CD14-positive monocyte (primary cell): ENCODE data around the gene PTPRC. TPM values are rescaled to one million over a fixed set of nuclear protein-coding genes. Genes with fewer than 3 reads are reported as not detected.

ENCODE experiments used
- DNase-seq, 3 donors: peaks; one replicate each; pipeline ENCODE4 v3.0.0-alpha.2; 2011 to 2022
- H2AFZ ChIP-seq: 2 replicates; pipeline ENCODE4 v1.6.0; 2012; ENCODE audit warnings: mild to moderate bottlenecking, low read depth, low read length, inconsistent platforms; ENCODE audit not compliant: insufficient read depth, poor library complexity, severe bottlenecking
- H3K27ac ChIP-seq, 2 donors: 1 replicate in 1 of 2; 2 replicates in 1 of 2; pipeline ENCODE4 v1.5.1; 2012 to 2013; ENCODE audit warnings: low read length in 2 of 2, control low read depth in 1 of 2, inconsistent platforms in 1 of 2, low read depth in 1 of 2, mild to moderate bottlenecking in 1 of 2
- H3K27me3 ChIP-seq, 2 donors: one replicate each; pipeline versions ENCODE4 v1.6.0 to v1.6.1; 2011 to 2013; ENCODE audit warnings: low read length in 2 of 2; ENCODE audit not compliant: control insufficient read depth in 2 of 2, insufficient read depth in 2 of 2
- H3K36me3 ChIP-seq, 2 donors: replicated peaks in 1 of 2; 1 replicate in 1 of 2; 2 replicates in 1 of 2; pipeline versions ENCODE4 v1.5.1 to v1.6.1; 2012 to 2013; ENCODE audit warnings: low read length in 2 of 2, control low read depth in 1 of 2, inconsistent platforms in 1 of 2, mild to moderate bottlenecking in 1 of 2; ENCODE audit not compliant: insufficient read depth in 2 of 2, control insufficient read depth in 1 of 2
- H3K4me1 ChIP-seq, 2 donors: 1 replicate in 1 of 2; 2 replicates in 1 of 2; pipeline versions ENCODE4 v1.5.1 to v1.6.1; 2012 to 2013; ENCODE audit warnings: low read length in 2 of 2, control low read depth in 1 of 2, inconsistent platforms in 1 of 2, mild to moderate bottlenecking in 1 of 2, moderate library complexity in 1 of 2; ENCODE audit not compliant: insufficient read depth in 2 of 2, control insufficient read depth in 1 of 2
- H3K4me2 ChIP-seq: replicated peaks from 2 replicates; pipeline ENCODE3; 2012; ENCODE audit warnings: low read length, moderate library complexity, mild to moderate bottlenecking; ENCODE audit not compliant: poor library complexity, severe bottlenecking; ENCODE audit errors: extremely low read depth
- H3K4me3 ChIP-seq, 3 experiments: fragments of 200-600 bp in 1 of 3; sonication (generic) in 1 of 3; replicated peaks in 1 of 3; 1 replicate in 2 of 3; 2 replicates in 1 of 3; pipeline ENCODE4 v1.5.1; 2011 to 2013; ENCODE audit warnings: low read length in 3 of 3, mild to moderate bottlenecking in 3 of 3, control low read depth in 2 of 3, low read depth in 2 of 3, inconsistent platforms in 1 of 3, moderate library complexity in 1 of 3
- H3K79me2 ChIP-seq: 2 replicates; pipeline ENCODE4 v1.6.0; 2012; ENCODE audit warnings: mild to moderate bottlenecking, control low read depth, inconsistent platforms, low read length, moderate library complexity; ENCODE audit not compliant: insufficient read depth
- H3K9ac ChIP-seq: 2 replicates; pipeline ENCODE4 v1.6.0; 2017; ENCODE audit warnings: low read length, mild to moderate bottlenecking; ENCODE audit not compliant: insufficient read depth, poor library complexity, severe bottlenecking
- H3K9me3 ChIP-seq, 2 donors: replicated peaks in 1 of 2; 1 replicate in 1 of 2; 2 replicates in 1 of 2; pipeline versions ENCODE4 v1.5.1 to v1.6.1; 2012 to 2013; ENCODE audit warnings: low read length in 2 of 2, control low read depth in 1 of 2; ENCODE audit not compliant: control insufficient read depth in 1 of 2, insufficient read depth in 1 of 2
- H4K20me1 ChIP-seq: 2 replicates; pipeline ENCODE4 v1.6.0; 2012; ENCODE audit warnings: mild to moderate bottlenecking, low read length, control low read depth, moderate library complexity; ENCODE audit not compliant: insufficient read depth
- H3K27ac Mint-ChIP-seq, 7 donors: one replicate each; pipeline ENCODE4 v1.8.0; 2020; ENCODE audit warnings: mild to moderate bottlenecking in 7 of 7, mixed read lengths in 7 of 7, moderate library complexity in 6 of 7, inconsistent platforms in 2 of 7
- H3K27me3 Mint-ChIP-seq, 3 donors: one replicate each; pipeline ENCODE4 v1.8.0; 2021 to 2022; ENCODE audit warnings: low read depth in 3 of 3, mild to moderate bottlenecking in 3 of 3, mixed read lengths in 3 of 3, moderate library complexity in 3 of 3, inconsistent platforms in 1 of 3
- H3K36me3 Mint-ChIP-seq, 2 donors: one replicate each; pipeline ENCODE4 v1.8.0; 2020; ENCODE audit warnings: mixed read lengths in 2 of 2, inconsistent platforms in 1 of 2, mild to moderate bottlenecking in 1 of 2
- H3K4me1 Mint-ChIP-seq: one replicate; pipeline ENCODE4 v1.8.0; 2020; ENCODE audit warnings: mild to moderate bottlenecking, mixed read lengths
- H3K4me3 Mint-ChIP-seq, 2 donors: one replicate each; pipeline ENCODE4 v1.8.0; 2020; ENCODE audit warnings: mild to moderate bottlenecking in 2 of 2, mixed read lengths in 2 of 2, moderate library complexity in 1 of 2
- H3K9me3 Mint-ChIP-seq, 7 donors: one replicate each; pipeline ENCODE4 v1.8.0; 2020 to 2022; ENCODE audit warnings: mixed read lengths in 7 of 7, mild to moderate bottlenecking in 6 of 7, moderate library complexity in 6 of 7, inconsistent platforms in 2 of 7
- WGBS: methylation state at CpG from one replicate; pipeline ENCODE4 v1.1.5; 2013; ENCODE audit warnings: missing lambda C conversion rate; ENCODE audit not compliant: insufficient coverage; 5-methylcytosine and 5-hydroxymethylcytosine counted together
- intact Hi-C, 2 donors: fragments of 100-400 bp; cut with micrococcal nuclease; formaldehyde crosslinking; loops; one replicate each; pipeline versions ENCODE4 v1.15.0 to v1.15.1; 2023
- polyA plus RNA-seq, 3 donors: library from polyadenylated mRNA; depleted of rRNA in 1 of 3; unstranded in 2 of 3; stranded (reverse) in 1 of 3; fragments of 300-500 nt in 2 of 3; fragments of >200 nt in 1 of 3; fragmentation: Illumina TruSeq in 2 of 3; gene quantifications; 1 replicate in 2 of 3; 2 replicates in 1 of 3; pipeline ENCODE4 v1.2.3, GENCODE V29; 2012 to 2021
- TF ChIP-seq, protein P1 (sequence below): fragments of 200-600 bp; IDR thresholded peaks from one replicate; pipeline ENCODE4 v1.8.0; 2022; ENCODE audit warnings: antibody characterized with exemption, mild to moderate bottlenecking

Gene PTPRC
- polyA plus RNA-seq, 3 donors: 410 to 992 (median 667) TPM

- Histone ChIP-seq H3K36me3 (peaks cover 42 to 47% of the 10 kb centered on the region in 2 donors), H3K4me2 (peak overlapping the region; percentile 83), H2AFZ (no peak overlapping the region), H3K9me3 (no peaks in the 10 kb centered on the region), H3K79me2 (peaks cover 97% of the 10 kb centered on the region), H3K27me3 (no peaks in the 10 kb centered on the region), H3K4me3 (peak overlapping the region; percentile 93 to 100 (median 96)), H4K20me1 (peaks cover 59% of the 10 kb centered on the region), H3K27ac (peak overlapping the region in 1 of 2 donors; percentile 90), H3K4me1 (peaks cover 41 to 69% of the 10 kb centered on the region in 2 donors), H3K9ac (peak overlapping the region; percentile 86)
- no peak for DNase-seq
- peaks cover 52 to 58% of the 10 kb centered on the region in 2 donors for H3K36me3 Mint-ChIP-seq
- 88% methylated on average over 4 of the region's 5 CpGs for WGBS
- peak overlapping the region; percentile 34 to 97 (median 93) for H3K27ac Mint-ChIP-seq
- peak overlapping the region; percentile 82 to 92 for H3K4me3 Mint-ChIP-seq
- H3K4me1 Mint-ChIP-seq: peaks cover 59% of the 10 kb centered on the region
- TF ChIP-seq, protein P1, sequence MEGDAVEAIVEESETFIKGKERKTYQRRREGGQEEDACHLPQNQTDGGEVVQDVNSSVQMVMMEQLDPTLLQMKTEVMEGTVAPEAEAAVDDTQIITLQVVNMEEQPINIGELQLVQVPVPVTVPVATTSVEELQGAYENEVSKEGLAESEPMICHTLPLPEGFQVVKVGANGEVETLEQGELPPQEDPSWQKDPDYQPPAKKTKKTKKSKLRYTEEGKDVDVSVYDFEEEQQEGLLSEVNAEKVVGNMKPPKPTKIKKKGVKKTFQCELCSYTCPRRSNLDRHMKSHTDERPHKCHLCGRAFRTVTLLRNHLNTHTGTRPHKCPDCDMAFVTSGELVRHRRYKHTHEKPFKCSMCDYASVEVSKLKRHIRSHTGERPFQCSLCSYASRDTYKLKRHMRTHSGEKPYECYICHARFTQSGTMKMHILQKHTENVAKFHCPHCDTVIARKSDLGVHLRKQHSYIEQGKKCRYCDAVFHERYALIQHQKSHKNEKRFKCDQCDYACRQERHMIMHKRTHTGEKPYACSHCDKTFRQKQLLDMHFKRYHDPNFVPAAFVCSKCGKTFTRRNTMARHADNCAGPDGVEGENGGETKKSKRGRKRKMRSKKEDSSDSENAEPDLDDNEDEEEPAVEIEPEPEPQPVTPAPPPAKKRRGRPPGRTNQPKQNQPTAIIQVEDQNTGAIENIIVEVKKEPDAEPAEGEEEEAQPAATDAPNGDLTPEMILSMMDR: no peak
- no peaks in the 10 kb centered on the region for H3K9me3 Mint-ChIP-seq
- intact Hi-C loops: loop anchor here (5.0 kb wide), 1 partner anchor 40 kb away; no protein-coding TSS in a partner anchor
- H3K27me3 Mint-ChIP-seq: no peaks in the 10 kb centered on the region
These were observed 3.3 kb downstream of the PTPRC start for GRCh38 chr1:198641966-198642668.

- peak overlapping the region in 1 of 2 donors; percentile 90 for H3K27ac ChIP-seq
- peaks cover 54 to 61% of the 10 kb centered on the region in 2 donors for H3K36me3 Mint-ChIP-seq
- H3K27me3 ChIP-seq: no peaks in the 10 kb centered on the region
- peaks cover 42 to 71% of the 10 kb centered on the region in 2 donors for H3K4me1 ChIP-seq
- H3K27me3 Mint-ChIP-seq: no peaks in the 10 kb centered on the region
- DNase-seq: no peak
- TF ChIP-seq, protein P1: no peak
- H3K9ac ChIP-seq: peak overlapping the region; percentile 86
- peaks cover 66% of the 10 kb centered on the region for H4K20me1 ChIP-seq
- H3K79me2 ChIP-seq: peaks cover 100% of the 10 kb centered on the region
- H2AFZ ChIP-seq: no peak overlapping the region
- H3K4me3 Mint-ChIP-seq: peak overlapping the region; percentile 82 to 92
- no peaks in the 10 kb centered on the region for H3K9me3 ChIP-seq
- H3K9me3 Mint-ChIP-seq: no peaks in the 10 kb centered on the region
- peak overlapping the region; percentile 93 to 100 (median 96) for H3K4me3 ChIP-seq
- peak overlapping the region; percentile 83 for H3K4me2 ChIP-seq
- peaks cover 45 to 50% of the 10 kb centered on the region in 2 donors for H3K36me3 ChIP-seq
- peaks cover 58% of the 10 kb centered on the region for H3K4me1 Mint-ChIP-seq
- intact Hi-C loops: loop anchor here (5.0 kb wide), 1 partner anchor 39 kb away; no protein-coding TSS in a partner anchor
- peak overlapping the region; percentile 55 to 97 (median 93) for H3K27ac Mint-ChIP-seq
These were observed 4.1 kb downstream of the PTPRC start for GRCh38 chr1:198642983-198643382.
